ENCODE results near the gene POLD1. TPM values are rescaled to one million over a fixed set of nuclear protein-coding genes. Genes with fewer than 3 reads are reported as not detected.
A peak's percentile ranks its signal among the peaks of the same experiment; 100 is the strongest.

POLD1 gene
- polyA plus RNA-seq, 1 experiment: 5.1 TPM

- H3K27me3 ChIP-seq (ENCODE audit: control insufficient read depth, insufficient read depth, low read length): peaks cover 7% of the 10 kb centered on the region
- no peaks in the 10 kb centered on the region; the same call in 1 of the 2 replicates for H3K9me3 ChIP-seq (ENCODE audit: control insufficient read depth, insufficient read depth, low read length)
- no peak overlapping the region for H3K27ac ChIP-seq (ENCODE audit: low read depth, low read length)
- CTCF ChIA-PET: interaction anchor here (0.6 to 1.0 kb wide), 2 partner anchors 11 to 13 kb away, joined by 4 to 6 read pairs; no protein-coding TSS in a partner anchor
- POLR2A ChIA-PET: no interaction called here
- DNase-seq (ENCODE audit: low read depth, low spot score): no peak
- no peak for TF ChIP-seq CTCF (IDR thresholded peaks at IDR 0.05; ENCODE audit: low read depth, low read length)
- no peak overlapping the region for H3K4me3 ChIP-seq (ENCODE audit: low read depth, low read length)
Observed at GRCh38 chr19:50462970-50463369, 78.8 kb downstream of the POLD1 start.

GRCh38 chr19:50464348-50464747 lies 80.2 kb downstream of the POLD1 start:
- no peak for DNase-seq (ENCODE audit: low read depth, low spot score)
- no peak overlapping the region for H3K4me3 ChIP-seq (ENCODE audit: low read depth, low read length)
- H3K27ac ChIP-seq (ENCODE audit: low read depth, low read length): no peak overlapping the region
- ChIA-PET POLR2A (no interaction called here), CTCF (no interaction called here)
- no peaks in the 10 kb centered on the region; the same call in 1 of the 2 replicates for H3K9me3 ChIP-seq (ENCODE audit: control insufficient read depth, insufficient read depth, low read length)
- H3K27me3 ChIP-seq (ENCODE audit: control insufficient read depth, insufficient read depth, low read length): peaks cover 2% of the 10 kb centered on the region
- no peak for TF ChIP-seq CTCF (IDR thresholded peaks at IDR 0.05; ENCODE audit: low read depth, low read length)

GRCh38 chr19:50465000-50465399 lies 80.9 kb downstream of the POLD1 start:
- peaks cover 2% of the 10 kb centered on the region for H3K27me3 ChIP-seq (ENCODE audit: control insufficient read depth, insufficient read depth, low read length)
- no peaks in the 10 kb centered on the region; the same call in 1 of the 2 replicates for H3K9me3 ChIP-seq (ENCODE audit: control insufficient read depth, insufficient read depth, low read length)
- no peak overlapping the region for H3K27ac ChIP-seq (ENCODE audit: low read depth, low read length)
- no peak for DNase-seq (ENCODE audit: low read depth, low spot score)
- ChIA-PET CTCF (interaction anchor here (0.9 kb wide), 1 partner anchor 97 kb away, joined by 3 read pairs; no protein-coding TSS in a partner anchor), POLR2A (interaction anchor here (0.6 kb wide), 1 partner anchor 108 kb away, joined by 3 read pairs; no protein-coding TSS in a partner anchor)
- TF ChIP-seq CTCF (IDR thresholded peaks at IDR 0.05; ENCODE audit: low read depth, low read length): no peak
- H3K4me3 ChIP-seq (ENCODE audit: low read depth, low read length): no peak overlapping the region

- TF ChIP-seq CTCF (IDR thresholded peaks at IDR 0.05; ENCODE audit: low read depth, low read length): peak; percentile 29; the same call in 1 of the 2 replicates
- DNase-seq (ENCODE audit: low read depth, low spot score): no peak
- Histone ChIP-seq H3K27me3 (ENCODE audit: control insufficient read depth, insufficient read depth, low read length) (peaks cover 2% of the 10 kb centered on the region), H3K4me3 (ENCODE audit: low read depth, low read length) (no peak overlapping the region), H3K9me3 (ENCODE audit: control insufficient read depth, insufficient read depth, low read length) (no peaks in the 10 kb centered on the region; the same call in 1 of the 2 replicates), H3K27ac (ENCODE audit: low read depth, low read length) (no peak overlapping the region)
- POLR2A ChIA-PET: interaction anchor here (0.6 kb wide), 1 partner anchor 334 kb away, joined by 8 read pairs; no protein-coding TSS in a partner anchor
- CTCF ChIA-PET: interaction anchor here (0.9 to 1.1 kb wide), 2 partner anchors 13 to 98 kb away, joined by 3 to 5 read pairs; no protein-coding TSS in a partner anchor
Observed at GRCh38 chr19:50465986-50466705, 82.0 kb downstream of the POLD1 start.

GRCh38 chr19:50466706-50467039 lies 82.5 kb downstream of the POLD1 start:
- ChIA-PET CTCF (interaction anchor here (1.1 kb wide), 1 partner anchor 12 kb away, joined by 5 read pairs; no protein-coding TSS in a partner anchor), POLR2A (no interaction called here)
- Histone ChIP-seq H3K27ac (ENCODE audit: low read depth, low read length) (no peak overlapping the region), H3K27me3 (ENCODE audit: control insufficient read depth, insufficient read depth, low read length) (peaks cover 2% of the 10 kb centered on the region), H3K9me3 (ENCODE audit: control insufficient read depth, insufficient read depth, low read length) (no peaks in the 10 kb centered on the region; the same call in 1 of the 2 replicates), H3K4me3 (ENCODE audit: low read depth, low read length) (no peak overlapping the region)
- no peak for TF ChIP-seq CTCF (IDR thresholded peaks at IDR 0.05; ENCODE audit: low read depth, low read length)
- DNase-seq (ENCODE audit: low read depth, low spot score): no peak

All from AG04450 (cell line).